ENCODE data around the gene TESPA1.

Gene TESPA1

DNA sequence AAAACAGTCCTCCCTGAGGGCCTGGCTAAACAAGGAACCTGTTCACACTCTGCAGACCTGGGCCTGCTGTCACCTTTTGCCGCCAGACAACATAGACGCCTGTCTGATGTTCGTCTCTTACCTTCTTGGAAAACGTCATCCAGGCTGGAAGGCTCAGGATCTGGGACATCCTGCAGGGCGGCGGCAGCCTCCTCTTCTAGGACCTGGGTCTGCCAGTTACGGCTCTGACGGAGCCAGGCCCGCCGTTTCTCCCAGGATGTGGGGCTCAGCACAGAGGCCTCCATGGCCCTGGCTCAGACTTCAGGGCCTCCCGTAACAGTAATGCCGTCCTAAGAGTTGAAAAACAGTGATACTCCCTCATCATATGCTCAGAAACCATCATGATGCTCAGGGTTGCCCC is 10.3 kb downstream of the TESPA1 start:
- TF ChIP-seq, protein P1, sequence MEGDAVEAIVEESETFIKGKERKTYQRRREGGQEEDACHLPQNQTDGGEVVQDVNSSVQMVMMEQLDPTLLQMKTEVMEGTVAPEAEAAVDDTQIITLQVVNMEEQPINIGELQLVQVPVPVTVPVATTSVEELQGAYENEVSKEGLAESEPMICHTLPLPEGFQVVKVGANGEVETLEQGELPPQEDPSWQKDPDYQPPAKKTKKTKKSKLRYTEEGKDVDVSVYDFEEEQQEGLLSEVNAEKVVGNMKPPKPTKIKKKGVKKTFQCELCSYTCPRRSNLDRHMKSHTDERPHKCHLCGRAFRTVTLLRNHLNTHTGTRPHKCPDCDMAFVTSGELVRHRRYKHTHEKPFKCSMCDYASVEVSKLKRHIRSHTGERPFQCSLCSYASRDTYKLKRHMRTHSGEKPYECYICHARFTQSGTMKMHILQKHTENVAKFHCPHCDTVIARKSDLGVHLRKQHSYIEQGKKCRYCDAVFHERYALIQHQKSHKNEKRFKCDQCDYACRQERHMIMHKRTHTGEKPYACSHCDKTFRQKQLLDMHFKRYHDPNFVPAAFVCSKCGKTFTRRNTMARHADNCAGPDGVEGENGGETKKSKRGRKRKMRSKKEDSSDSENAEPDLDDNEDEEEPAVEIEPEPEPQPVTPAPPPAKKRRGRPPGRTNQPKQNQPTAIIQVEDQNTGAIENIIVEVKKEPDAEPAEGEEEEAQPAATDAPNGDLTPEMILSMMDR (IDR thresholded peaks at IDR 0.05; ENCODE audit: low read depth, low read length) = no peak
- H3K4me3 ChIP-seq (ENCODE audit: low read depth, low read length) = no peak overlapping the region
- in situ Hi-C loops (cut with HindIII; ENCODE audit: low sequenced_read_pairs) = no loop called here

DNA sequence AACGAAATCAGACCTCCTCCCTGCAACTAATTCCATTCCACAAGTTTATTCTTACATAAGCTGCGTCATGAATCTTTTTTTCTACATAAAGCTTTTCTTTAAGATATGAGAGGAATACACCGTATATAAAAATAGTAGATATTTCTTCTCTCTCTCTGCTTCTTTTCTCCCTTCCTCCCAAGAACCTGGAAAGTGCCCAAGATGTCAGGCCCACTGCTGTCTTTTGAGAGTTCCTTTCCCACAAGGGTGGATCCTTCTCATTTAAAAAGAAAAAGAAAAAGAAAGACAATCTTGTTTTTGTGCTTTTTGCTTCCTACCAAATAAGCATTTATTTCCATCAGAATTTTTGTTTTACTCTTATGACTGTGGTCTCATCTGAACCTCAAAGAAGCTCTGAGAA is 11.0 kb downstream of the TESPA1 start:
- TF ChIP-seq, protein P1 (IDR thresholded peaks at IDR 0.05; ENCODE audit: low read depth, low read length) = no peak
- H3K4me3 ChIP-seq (ENCODE audit: low read depth, low read length) = no peak overlapping the region
- in situ Hi-C loops (cut with HindIII; ENCODE audit: low sequenced_read_pairs) = no loop called here
- no peak for DNase-seq (ENCODE audit: low read depth, low spot score)

More for the DNA sequence above, 10.3 kb downstream of the TESPA1 start:
- DNase-seq (ENCODE audit: low read depth, low spot score) = no peak

DNA sequence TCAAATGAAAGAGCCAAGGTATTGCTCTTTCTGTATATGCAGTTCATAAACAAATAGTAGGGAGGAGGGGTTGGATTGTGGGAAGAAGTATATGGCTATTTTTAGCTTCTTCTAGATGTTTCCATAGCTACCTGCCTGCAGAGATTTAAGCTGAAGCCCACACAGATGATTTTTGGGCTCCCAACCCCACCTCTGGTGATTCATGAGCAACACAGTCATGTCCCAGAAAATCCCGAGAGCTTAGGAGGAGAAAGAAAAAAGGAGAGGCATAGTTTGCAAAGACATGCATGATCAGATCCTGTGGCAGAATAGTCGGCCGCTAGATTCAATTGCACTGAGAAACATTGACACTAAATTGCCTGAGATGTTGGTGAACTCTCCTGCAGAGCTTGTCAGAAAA is 13.8 kb downstream of the TESPA1 start:
- no peak for DNase-seq (ENCODE audit: low read depth, low spot score)
- in situ Hi-C loops (cut with HindIII; ENCODE audit: low sequenced_read_pairs) = no loop called here
- TF ChIP-seq, protein P1 (IDR thresholded peaks at IDR 0.05; ENCODE audit: low read depth, low read length) = no peak
- no peak overlapping the region for H3K4me3 ChIP-seq (ENCODE audit: low read depth, low read length)

DNA sequence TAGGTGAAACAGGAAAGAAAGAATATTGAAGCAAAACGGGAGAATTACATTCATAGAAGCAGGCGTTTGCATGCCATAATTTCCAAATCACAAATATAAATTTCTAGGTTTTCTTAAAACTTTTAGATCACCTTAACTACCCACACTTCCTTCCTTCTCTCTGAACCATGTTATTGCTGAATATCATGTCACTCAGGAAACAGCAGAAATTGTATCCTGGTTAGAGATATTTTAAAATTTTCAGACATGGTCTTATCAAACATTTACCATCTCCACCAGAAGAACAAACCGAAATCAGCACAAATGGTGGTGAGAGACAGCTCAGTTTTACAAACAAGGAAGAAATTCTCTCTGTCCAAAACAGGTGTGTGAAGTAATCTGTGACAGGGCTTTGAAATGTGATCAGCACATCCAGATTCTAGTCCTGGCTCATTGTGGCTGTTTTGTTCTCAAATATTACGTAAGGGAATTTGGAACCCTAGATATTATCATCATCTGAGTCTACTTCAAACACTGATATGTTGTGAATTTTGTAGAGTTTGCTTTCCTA is 16.3 kb downstream of the TESPA1 start:
- in situ Hi-C loops (cut with HindIII; ENCODE audit: low sequenced_read_pairs) = no loop called here
- TF ChIP-seq, protein P1 (IDR thresholded peaks at IDR 0.05; ENCODE audit: low read depth, low read length) = no peak
- DNase-seq (ENCODE audit: low read depth, low spot score) = no peak
- H3K4me3 ChIP-seq (ENCODE audit: low read depth, low read length) = no peak overlapping the region

DNA sequence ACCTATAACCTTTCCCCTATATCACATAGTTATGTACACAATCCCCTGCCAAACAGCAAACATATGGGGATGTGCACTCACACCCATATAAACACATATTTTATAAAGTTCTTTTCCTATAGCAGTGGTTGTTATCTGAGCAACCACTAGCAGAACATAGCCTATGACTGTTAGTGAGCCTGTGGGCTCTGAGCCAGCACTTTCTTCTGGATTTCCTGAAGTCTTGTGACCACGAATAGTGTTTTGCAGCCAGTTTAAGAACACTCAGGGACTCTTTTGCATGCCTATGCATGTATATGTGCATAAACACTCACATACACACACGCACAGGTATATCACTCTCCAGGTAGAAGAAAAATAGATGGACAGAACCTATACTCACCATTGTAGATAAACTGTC is 17.1 kb downstream of the TESPA1 start:
- H3K4me3 ChIP-seq (ENCODE audit: low read depth, low read length) = no peak overlapping the region
- in situ Hi-C loops (cut with HindIII; ENCODE audit: low sequenced_read_pairs) = no loop called here
- TF ChIP-seq, protein P1 (IDR thresholded peaks at IDR 0.05; ENCODE audit: low read depth, low read length) = no peak
- peak; percentile 13 for DNase-seq (ENCODE audit: low read depth, low spot score)

DNA sequence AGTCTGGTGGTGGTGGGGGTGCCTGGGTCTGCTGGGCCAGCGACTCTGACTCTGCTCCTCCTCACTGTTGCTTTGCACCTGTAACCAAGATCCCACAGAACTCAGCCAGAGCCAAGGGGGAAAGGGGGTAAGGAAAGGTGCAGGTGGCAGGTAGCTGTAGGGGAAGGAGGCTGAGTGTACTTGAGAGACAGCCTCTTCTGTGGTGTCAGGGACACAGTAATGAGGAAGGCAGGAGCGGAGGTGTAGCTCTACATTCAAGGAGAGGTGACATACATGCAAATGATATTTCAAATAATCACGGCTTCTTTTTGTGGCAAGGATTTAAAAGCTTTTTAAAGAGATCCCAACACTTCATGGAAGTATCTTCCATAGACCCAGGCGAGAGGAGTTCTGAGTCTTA is 23.4 kb downstream of the TESPA1 start:
- no peak overlapping the region for H3K4me3 ChIP-seq (ENCODE audit: low read depth, low read length)
- in situ Hi-C loops (cut with HindIII; ENCODE audit: low sequenced_read_pairs) = no loop called here
- DNase-seq (ENCODE audit: low read depth, low spot score) = no peak
- TF ChIP-seq, protein P1 (IDR thresholded peaks at IDR 0.05; ENCODE audit: low read depth, low read length) = no peak
